WTC11 (cell line): ENCODE measurements around the gene TBCEL. TPM values are rescaled to one million over a fixed set of nuclear protein-coding genes. Genes with fewer than 3 reads are reported as not detected.

Experiments used
- ATAC-seq: fragments of 200-7000 bp; cut with Tn5 transposase; 2 replicates; pipeline ENCODE4 v1.10.0; 2021; ENCODE audit warnings: mild to moderate bottlenecking, moderate library complexity
- CTCF ChIA-PET: fragments of 300-600 bp; sonication (Branson Sonifier 250); formaldehyde crosslinking; loops from one replicate; lab custom pipeline; 2021; ENCODE audit warnings: antibody characterized with exemption; lab: Charles Lee
- POLR2A ChIA-PET: fragments of 350-600 bp; sonication (Branson Sonifier 250); formaldehyde crosslinking; loops from one replicate; lab custom pipeline; 2021; ENCODE audit warnings: antibody characterized with exemption; lab: Charles Lee
- DNase-seq: peaks from one replicate; pipeline ENCODE4 v3.0.0; 2021; ENCODE audit warnings: low spot score
- H3K27ac Mint-ChIP-seq: 2 replicates; pipeline ENCODE4 v1.8.0; 2021; ENCODE audit warnings: mixed read lengths
- H3K27me3 Mint-ChIP-seq: 2 replicates; pipeline ENCODE4 v1.8.0; 2021; ENCODE audit warnings: low read depth, mild to moderate bottlenecking, moderate library complexity, mixed read lengths
- H3K36me3 Mint-ChIP-seq: 2 replicates; pipeline ENCODE4 v1.8.0; 2021; ENCODE audit warnings: mixed read lengths
- H3K4me1 Mint-ChIP-seq: 2 replicates; pipeline ENCODE4 v1.8.0; 2022; ENCODE audit warnings: mixed read lengths
- H3K4me3 Mint-ChIP-seq: 2 replicates; pipeline ENCODE4 v1.8.0; 2021; ENCODE audit warnings: mild to moderate bottlenecking, moderate library complexity, mixed read lengths
- H3K9me3 Mint-ChIP-seq: 2 replicates; pipeline ENCODE4 v1.8.0; 2021; ENCODE audit warnings: mixed read lengths
- AR ChIP-seq: fragments of 250-450 bp; sonication (Bioruptor Pico); IDR thresholded peaks from 2 replicates; pipeline ENCODE4 v1.9.0; 2021; ENCODE audit warnings: mild to moderate bottlenecking
- ATF1 ChIP-seq: sonication (generic); formaldehyde crosslinking; IDR thresholded peaks from 2 replicates; pipeline ENCODE4 v1.8.1; 2023; ENCODE audit warnings: mild to moderate bottlenecking, moderate library complexity, missing genetic modification reagents
- CBFB ChIP-seq: sonication (generic); formaldehyde crosslinking; IDR thresholded peaks from 2 replicates; pipeline ENCODE4 v1.8.1; 2022; ENCODE audit warnings: mild to moderate bottlenecking, low read depth, missing genetic modification reagents
- ESRRA ChIP-seq: sonication (generic); formaldehyde crosslinking; IDR thresholded peaks from 2 replicates; pipeline ENCODE4 v1.8.1; 2022; ENCODE audit warnings: mild to moderate bottlenecking, missing genetic modification reagents, borderline replicate concordance
- ETV6 ChIP-seq: sonication (generic); formaldehyde crosslinking; IDR thresholded peaks from 2 replicates; pipeline ENCODE4 v1.8.1; 2022; ENCODE audit warnings: mild to moderate bottlenecking, missing genetic modification reagents
- JAZF1 ChIP-seq: fragments of 250-450 bp; sonication (Bioruptor Pico); IDR thresholded peaks from 2 replicates; pipeline ENCODE4 v1.9.0; 2021; ENCODE audit warnings: moderate library complexity, mild to moderate bottlenecking, inconsistent platforms
- NR1H2 ChIP-seq: sonication (generic); formaldehyde crosslinking; IDR thresholded peaks from 2 replicates; pipeline ENCODE4 v1.9.0; 2021; ENCODE audit warnings: mild to moderate bottlenecking, moderate library complexity, missing genetic modification reagents
- NR2C2 ChIP-seq: sonication (generic); formaldehyde crosslinking; IDR thresholded peaks from 2 replicates; pipeline ENCODE4 v1.8.0; 2022; ENCODE audit warnings: mild to moderate bottlenecking, missing genetic modification reagents
- PREB ChIP-seq: sonication (generic); formaldehyde crosslinking; IDR thresholded peaks from 2 replicates; pipeline ENCODE4 v1.8.1; 2022; ENCODE audit warnings: mild to moderate bottlenecking, missing genetic modification reagents, moderate library complexity, borderline replicate concordance
- SMAD3 ChIP-seq: sonication (generic); formaldehyde crosslinking; IDR thresholded peaks from 2 replicates; pipeline ENCODE4 v1.8.0; 2022; ENCODE audit warnings: missing genetic modification reagents, mild to moderate bottlenecking, borderline replicate concordance
- SP1 ChIP-seq: sonication (generic); formaldehyde crosslinking; conservative IDR thresholded peaks from 2 replicates; pipeline ENCODE4 v1.8.1; 2022; ENCODE audit warnings: missing genetic modification reagents
- USF1 ChIP-seq: sonication (generic); formaldehyde crosslinking; IDR thresholded peaks from 2 replicates; pipeline ENCODE4 v1.8.0; 2022; ENCODE audit warnings: mild to moderate bottlenecking, missing genetic modification reagents
- ZBTB21 ChIP-seq: sonication (generic); formaldehyde crosslinking; IDR thresholded peaks from 2 replicates; pipeline ENCODE4 v1.8.1; 2023; ENCODE audit warnings: mild to moderate bottlenecking, missing genetic modification reagents, borderline replicate concordance
- ZNF138 ChIP-seq: sonication (generic); formaldehyde crosslinking; conservative IDR thresholded peaks from 2 replicates; pipeline ENCODE4 v1.8.1; 2022; ENCODE audit warnings: mild to moderate bottlenecking, moderate library complexity, missing genetic modification reagents
- ZNF219 ChIP-seq: sonication (generic); formaldehyde crosslinking; IDR thresholded peaks from 2 replicates; pipeline ENCODE4 v1.8.0; 2023; ENCODE audit warnings: missing genetic modification reagents, mild to moderate bottlenecking, borderline replicate concordance
- ZNF263 ChIP-seq: sonication (generic); formaldehyde crosslinking; IDR thresholded peaks from 2 replicates; pipeline ENCODE4 v1.8.1; 2022; ENCODE audit warnings: low read depth, mild to moderate bottlenecking, moderate library complexity, missing genetic modification reagents
- ZNF317 ChIP-seq: sonication (generic); formaldehyde crosslinking; IDR thresholded peaks from 2 replicates; pipeline ENCODE4 v1.8.1; 2023; ENCODE audit warnings: low read depth, mild to moderate bottlenecking, moderate library complexity, missing genetic modification reagents, borderline replicate concordance
- ZNF396 ChIP-seq: fragments of 250-450 bp; sonication (Bioruptor Pico); IDR thresholded peaks from 2 replicates; pipeline ENCODE4 v1.8.0; 2021; ENCODE audit warnings: mild to moderate bottlenecking, moderate library complexity, borderline replicate concordance
- ZNF671 ChIP-seq: fragments of 250-450 bp; sonication (Bioruptor Pico); IDR thresholded peaks from 2 replicates; pipeline ENCODE4 v1.8.0; 2021; ENCODE audit warnings: mild to moderate bottlenecking
- total RNA-seq: library from RNA; stranded (reverse); gene quantifications from 3 replicates; pipeline ENCODE4 v1.2.3, GENCODE V29; 2021
- TF ChIP-seq, protein P1 (sequence below): sonication (generic); formaldehyde crosslinking; IDR thresholded peaks from 2 replicates; pipeline ENCODE4 v1.8.1; 2023; ENCODE audit warnings: mild to moderate bottlenecking, moderate library complexity, missing genetic modification reagents
- TF ChIP-seq, protein P2 (sequence below): sonication (generic); formaldehyde crosslinking; IDR thresholded peaks from 2 replicates; pipeline ENCODE4 v1.8.1; 2023; ENCODE audit warnings: mild to moderate bottlenecking, missing genetic modification reagents, borderline replicate concordance
- TF ChIP-seq, protein P3 (sequence below): sonication (generic); formaldehyde crosslinking; IDR thresholded peaks from 2 replicates; pipeline ENCODE4 v1.8.1; 2023; ENCODE audit warnings: mild to moderate bottlenecking, missing genetic modification reagents

The TBCEL gene
- total RNA-seq, 1 experiment from 2014 or later = 9.5 TPM

GRCh38 chr11:120977266-120978137 lies 46.4 kb upstream of the TBCEL start:
- ChIA-PET CTCF (no interaction called here), POLR2A (interaction anchor here (0.6 kb wide), 1 partner anchor 15 kb away, joined by 3 read pairs; no protein-coding TSS in a partner anchor)
- Mint-ChIP-seq H3K4me3 (no peak overlapping the region), H3K9me3 (no peaks in the 10 kb centered on the region), H3K27me3 (no peaks in the 10 kb centered on the region), H3K4me1 (0 out of 2 replicates have a peak, but pooled peaks cover 3% of the 10 kb centered on the region), H3K27ac (no peak overlapping the region), H3K36me3 (no peaks in the 10 kb centered on the region)
- DNase-seq (no peak), ATAC-seq (no peak)
- TF ChIP-seq, protein P1, sequence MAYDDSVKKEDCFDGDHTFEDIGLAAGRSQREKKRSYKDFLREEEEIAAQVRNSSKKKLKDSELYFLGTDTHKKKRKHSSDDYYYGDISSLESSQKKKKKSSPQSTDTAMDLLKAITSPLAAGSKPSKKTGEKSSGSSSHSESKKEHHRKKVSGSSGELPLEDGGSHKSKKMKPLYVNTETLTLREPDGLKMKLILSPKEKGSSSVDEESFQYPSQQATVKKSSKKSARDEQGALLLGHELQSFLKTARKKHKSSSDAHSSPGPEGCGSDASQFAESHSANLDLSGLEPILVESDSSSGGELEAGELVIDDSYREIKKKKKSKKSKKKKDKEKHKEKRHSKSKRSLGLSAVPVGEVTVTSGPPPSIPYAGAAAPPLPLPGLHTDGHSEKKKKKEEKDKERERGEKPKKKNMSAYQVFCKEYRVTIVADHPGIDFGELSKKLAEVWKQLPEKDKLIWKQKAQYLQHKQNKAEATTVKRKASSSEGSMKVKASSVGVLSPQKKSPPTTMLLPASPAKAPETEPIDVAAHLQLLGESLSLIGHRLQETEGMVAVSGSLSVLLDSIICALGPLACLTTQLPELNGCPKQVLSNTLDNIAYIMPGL (CRISPR knock-in tag) = no peak
- TF ChIP-seq ZNF671 (CRISPR knock-in tag) (no peak), JAZF1 (CRISPR knock-in tag) (no peak), SP1 (CRISPR knock-in tag) (no peak), SMAD3 (CRISPR knock-in tag) (no peak), CBFB (CRISPR knock-in tag) (no peak), ZNF263 (CRISPR knock-in tag) (no peak), AR (CRISPR knock-in tag) (no peak), ZNF396 (CRISPR knock-in tag) (no peak), ZNF219 (CRISPR knock-in tag) (no peak), NR2C2 (CRISPR knock-in tag) (no peak), ZNF138 (CRISPR knock-in tag) (no peak), USF1 (CRISPR knock-in tag) (no peak), NR1H2 (no peak)
- TF ChIP-seq, protein P2, sequence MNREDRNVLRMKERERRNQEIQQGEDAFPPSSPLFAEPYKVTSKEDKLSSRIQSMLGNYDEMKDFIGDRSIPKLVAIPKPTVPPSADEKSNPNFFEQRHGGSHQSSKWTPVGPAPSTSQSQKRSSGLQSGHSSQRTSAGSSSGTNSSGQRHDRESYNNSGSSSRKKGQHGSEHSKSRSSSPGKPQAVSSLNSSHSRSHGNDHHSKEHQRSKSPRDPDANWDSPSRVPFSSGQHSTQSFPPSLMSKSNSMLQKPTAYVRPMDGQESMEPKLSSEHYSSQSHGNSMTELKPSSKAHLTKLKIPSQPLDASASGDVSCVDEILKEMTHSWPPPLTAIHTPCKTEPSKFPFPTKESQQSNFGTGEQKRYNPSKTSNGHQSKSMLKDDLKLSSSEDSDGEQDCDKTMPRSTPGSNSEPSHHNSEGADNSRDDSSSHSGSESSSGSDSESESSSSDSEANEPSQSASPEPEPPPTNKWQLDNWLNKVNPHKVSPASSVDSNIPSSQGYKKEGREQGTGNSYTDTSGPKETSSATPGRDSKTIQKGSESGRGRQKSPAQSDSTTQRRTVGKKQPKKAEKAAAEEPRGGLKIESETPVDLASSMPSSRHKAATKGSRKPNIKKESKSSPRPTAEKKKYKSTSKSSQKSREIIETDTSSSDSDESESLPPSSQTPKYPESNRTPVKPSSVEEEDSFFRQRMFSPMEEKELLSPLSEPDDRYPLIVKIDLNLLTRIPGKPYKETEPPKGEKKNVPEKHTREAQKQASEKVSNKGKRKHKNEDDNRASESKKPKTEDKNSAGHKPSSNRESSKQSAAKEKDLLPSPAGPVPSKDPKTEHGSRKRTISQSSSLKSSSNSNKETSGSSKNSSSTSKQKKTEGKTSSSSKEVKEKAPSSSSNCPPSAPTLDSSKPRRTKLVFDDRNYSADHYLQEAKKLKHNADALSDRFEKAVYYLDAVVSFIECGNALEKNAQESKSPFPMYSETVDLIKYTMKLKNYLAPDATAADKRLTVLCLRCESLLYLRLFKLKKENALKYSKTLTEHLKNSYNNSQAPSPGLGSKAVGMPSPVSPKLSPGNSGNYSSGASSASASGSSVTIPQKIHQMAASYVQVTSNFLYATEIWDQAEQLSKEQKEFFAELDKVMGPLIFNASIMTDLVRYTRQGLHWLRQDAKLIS (CRISPR knock-in tag) = no peak

- no peaks in the 10 kb centered on the region for H3K9me3 Mint-ChIP-seq
- H3K36me3 Mint-ChIP-seq = no peaks in the 10 kb centered on the region
- no peak for DNase-seq
- H3K27me3 Mint-ChIP-seq = no peaks in the 10 kb centered on the region; the same call in 1 of the 2 replicates
- H3K27ac Mint-ChIP-seq = no peak overlapping the region
- CTCF ChIA-PET = no interaction called here
- H3K4me1 Mint-ChIP-seq = 0 out of 2 replicates have a peak, but pooled peaks cover 3% of the 10 kb centered on the region
- H3K4me3 Mint-ChIP-seq = no peak overlapping the region
- no peak for ATAC-seq
- POLR2A ChIA-PET = no interaction called here
- TF ChIP-seq, protein P3, sequence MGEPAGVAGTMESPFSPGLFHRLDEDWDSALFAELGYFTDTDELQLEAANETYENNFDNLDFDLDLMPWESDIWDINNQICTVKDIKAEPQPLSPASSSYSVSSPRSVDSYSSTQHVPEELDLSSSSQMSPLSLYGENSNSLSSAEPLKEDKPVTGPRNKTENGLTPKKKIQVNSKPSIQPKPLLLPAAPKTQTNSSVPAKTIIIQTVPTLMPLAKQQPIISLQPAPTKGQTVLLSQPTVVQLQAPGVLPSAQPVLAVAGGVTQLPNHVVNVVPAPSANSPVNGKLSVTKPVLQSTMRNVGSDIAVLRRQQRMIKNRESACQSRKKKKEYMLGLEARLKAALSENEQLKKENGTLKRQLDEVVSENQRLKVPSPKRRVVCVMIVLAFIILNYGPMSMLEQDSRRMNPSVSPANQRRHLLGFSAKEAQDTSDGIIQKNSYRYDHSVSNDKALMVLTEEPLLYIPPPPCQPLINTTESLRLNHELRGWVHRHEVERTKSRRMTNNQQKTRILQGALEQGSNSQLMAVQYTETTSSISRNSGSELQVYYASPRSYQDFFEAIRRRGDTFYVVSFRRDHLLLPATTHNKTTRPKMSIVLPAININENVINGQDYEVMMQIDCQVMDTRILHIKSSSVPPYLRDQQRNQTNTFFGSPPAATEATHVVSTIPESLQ (CRISPR knock-in tag) = no peak
- TF ChIP-seq ATF1 (CRISPR knock-in tag) (no peak), ESRRA (CRISPR knock-in tag) (no peak), ZBTB21 (CRISPR knock-in tag) (no peak), ETV6 (CRISPR knock-in tag) (no peak), PREB (no peak), ZNF317 (no peak)
Observed at GRCh38 chr11:120978701-120979100, 45.2 kb upstream of the TBCEL start.
